WTC11 (cell line): Measurements from ENCODE around the gene VDAC1. TPM values are rescaled to one million over a fixed set of nuclear protein-coding genes. Genes with fewer than 3 reads are reported as not detected.

Experiments used
- ATAC-seq: fragments of 200-7000 bp; cut with Tn5 transposase; 2 replicates; pipeline ENCODE4 v1.10.0; 2021; ENCODE audit warnings: mild to moderate bottlenecking, moderate library complexity
- CTCF ChIA-PET: fragments of 300-600 bp; sonication (Branson Sonifier 250); formaldehyde crosslinking; loops from one replicate; lab custom pipeline; 2021; ENCODE audit warnings: antibody characterized with exemption; lab: Charles Lee
- POLR2A ChIA-PET: fragments of 350-600 bp; sonication (Branson Sonifier 250); formaldehyde crosslinking; loops from one replicate; lab custom pipeline; 2021; ENCODE audit warnings: antibody characterized with exemption; lab: Charles Lee
- DNase-seq: peaks from one replicate; pipeline ENCODE4 v3.0.0; 2021; ENCODE audit warnings: low spot score
- H3K27ac Mint-ChIP-seq: 2 replicates; pipeline ENCODE4 v1.8.0; 2021; ENCODE audit warnings: mixed read lengths
- H3K27me3 Mint-ChIP-seq: 2 replicates; pipeline ENCODE4 v1.8.0; 2021; ENCODE audit warnings: low read depth, mild to moderate bottlenecking, moderate library complexity, mixed read lengths
- H3K36me3 Mint-ChIP-seq: 2 replicates; pipeline ENCODE4 v1.8.0; 2021; ENCODE audit warnings: mixed read lengths
- H3K4me1 Mint-ChIP-seq: 2 replicates; pipeline ENCODE4 v1.8.0; 2022; ENCODE audit warnings: mixed read lengths
- H3K4me3 Mint-ChIP-seq: 2 replicates; pipeline ENCODE4 v1.8.0; 2021; ENCODE audit warnings: mild to moderate bottlenecking, moderate library complexity, mixed read lengths
- H3K9me3 Mint-ChIP-seq: 2 replicates; pipeline ENCODE4 v1.8.0; 2021; ENCODE audit warnings: mixed read lengths
- ARID4B ChIP-seq: sonication (generic); formaldehyde crosslinking; IDR thresholded peaks from 2 replicates; pipeline ENCODE4 v1.8.0; 2023; ENCODE audit warnings: missing genetic modification reagents, mild to moderate bottlenecking, borderline replicate concordance
- CTCF ChIP-seq: fragments of 200-600 bp; IDR thresholded peaks from 2 replicates; pipeline ENCODE4 v1.8.0; 2022; ENCODE audit warnings: antibody characterized with exemption
- MLX ChIP-seq: sonication (generic); formaldehyde crosslinking; IDR thresholded peaks from 2 replicates; pipeline ENCODE4 v1.8.1; 2023; ENCODE audit warnings: mild to moderate bottlenecking, missing genetic modification reagents, moderate library complexity
- ZNF281 ChIP-seq: sonication (generic); formaldehyde crosslinking; IDR thresholded peaks from 2 replicates; pipeline ENCODE4 v1.8.0; 2023; ENCODE audit warnings: mild to moderate bottlenecking, missing genetic modification reagents
- ZNF317 ChIP-seq: sonication (generic); formaldehyde crosslinking; IDR thresholded peaks from 2 replicates; pipeline ENCODE4 v1.8.1; 2023; ENCODE audit warnings: low read depth, mild to moderate bottlenecking, moderate library complexity, missing genetic modification reagents, borderline replicate concordance
- ZNF416 ChIP-seq: fragments of 250-450 bp; sonication (Bioruptor Pico); IDR thresholded peaks from 2 replicates; pipeline ENCODE4 v1.9.0; 2021; ENCODE audit warnings: mild to moderate bottlenecking, inconsistent platforms
- total RNA-seq: library from RNA; stranded (reverse); gene quantifications from 3 replicates; pipeline ENCODE4 v1.2.3, GENCODE V29; 2021
- TF ChIP-seq, protein P1 (sequence below): sonication (generic); formaldehyde crosslinking; conservative IDR thresholded peaks from 2 replicates; pipeline ENCODE4 v1.8.1; 2023; ENCODE audit warnings: mild to moderate bottlenecking, low read depth, missing genetic modification reagents, moderate library complexity
- TF ChIP-seq, protein P2 (sequence below): sonication (generic); formaldehyde crosslinking; IDR thresholded peaks from 2 replicates; pipeline ENCODE4 v1.8.1; 2022; ENCODE audit warnings: low read depth, mild to moderate bottlenecking, moderate library complexity, missing genetic modification reagents, borderline replicate concordance

VDAC1 gene
- total RNA-seq, 1 experiment from 2014 or later, result 274 TPM

DNA sequence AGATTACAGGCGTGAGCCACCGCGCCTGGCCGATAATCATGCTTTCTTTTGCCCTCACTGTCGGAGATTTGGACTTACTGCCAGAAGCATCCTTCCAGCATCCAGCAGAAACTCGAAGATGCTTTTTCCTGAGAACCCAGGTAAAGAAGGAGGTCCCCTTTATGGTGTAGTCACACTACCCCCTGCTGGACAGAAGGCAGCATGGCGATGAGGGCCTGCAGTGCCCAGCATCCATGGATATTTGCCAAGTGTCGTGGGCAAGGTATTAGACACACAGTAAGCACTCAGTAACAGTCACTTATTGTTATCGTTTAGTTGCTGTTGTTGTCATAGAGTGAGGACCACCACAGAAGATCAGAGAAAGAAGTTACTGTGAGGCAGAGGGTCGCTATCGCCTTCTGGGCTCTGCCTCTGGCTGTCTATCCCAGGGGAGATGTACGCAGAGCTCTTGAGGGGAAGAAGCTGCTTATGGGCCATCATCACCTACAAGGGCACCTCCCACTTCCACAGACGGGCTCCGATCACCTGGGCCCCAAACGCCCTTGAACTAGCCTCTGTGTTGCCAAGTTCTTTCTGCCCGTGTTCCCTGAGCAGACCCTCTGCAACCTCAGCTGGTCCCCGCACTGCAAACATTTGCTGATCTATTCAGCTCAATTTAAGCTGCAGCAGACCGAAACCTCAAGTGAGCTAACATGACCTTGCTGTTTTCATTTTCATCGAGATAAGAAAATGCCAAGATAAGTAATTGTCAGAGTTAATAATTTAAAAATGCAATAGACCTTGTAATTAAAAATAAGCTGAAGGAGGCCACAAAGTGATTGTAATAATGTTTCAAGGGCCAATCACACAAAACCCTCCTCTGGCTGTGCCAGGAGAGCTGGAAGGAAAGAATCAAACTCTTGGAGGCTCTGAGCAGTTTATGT is 60.3 kb downstream of the VDAC1 start:
- DNase-seq (peak; percentile 74), ATAC-seq (peak; percentile 95)
- TF ChIP-seq ARID4B (CRISPR knock-in tag), result no peak
- TF ChIP-seq, protein P1, sequence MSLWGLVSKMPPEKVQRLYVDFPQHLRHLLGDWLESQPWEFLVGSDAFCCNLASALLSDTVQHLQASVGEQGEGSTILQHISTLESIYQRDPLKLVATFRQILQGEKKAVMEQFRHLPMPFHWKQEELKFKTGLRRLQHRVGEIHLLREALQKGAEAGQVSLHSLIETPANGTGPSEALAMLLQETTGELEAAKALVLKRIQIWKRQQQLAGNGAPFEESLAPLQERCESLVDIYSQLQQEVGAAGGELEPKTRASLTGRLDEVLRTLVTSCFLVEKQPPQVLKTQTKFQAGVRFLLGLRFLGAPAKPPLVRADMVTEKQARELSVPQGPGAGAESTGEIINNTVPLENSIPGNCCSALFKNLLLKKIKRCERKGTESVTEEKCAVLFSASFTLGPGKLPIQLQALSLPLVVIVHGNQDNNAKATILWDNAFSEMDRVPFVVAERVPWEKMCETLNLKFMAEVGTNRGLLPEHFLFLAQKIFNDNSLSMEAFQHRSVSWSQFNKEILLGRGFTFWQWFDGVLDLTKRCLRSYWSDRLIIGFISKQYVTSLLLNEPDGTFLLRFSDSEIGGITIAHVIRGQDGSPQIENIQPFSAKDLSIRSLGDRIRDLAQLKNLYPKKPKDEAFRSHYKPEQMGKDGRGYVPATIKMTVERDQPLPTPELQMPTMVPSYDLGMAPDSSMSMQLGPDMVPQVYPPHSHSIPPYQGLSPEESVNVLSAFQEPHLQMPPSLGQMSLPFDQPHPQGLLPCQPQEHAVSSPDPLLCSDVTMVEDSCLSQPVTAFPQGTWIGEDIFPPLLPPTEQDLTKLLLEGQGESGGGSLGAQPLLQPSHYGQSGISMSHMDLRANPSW (CRISPR knock-in tag), result no peak
- peak; percentile 74 for TF ChIP-seq CTCF
- TF ChIP-seq ZNF281 (CRISPR knock-in tag), result no peak
- TF ChIP-seq, protein P2, sequence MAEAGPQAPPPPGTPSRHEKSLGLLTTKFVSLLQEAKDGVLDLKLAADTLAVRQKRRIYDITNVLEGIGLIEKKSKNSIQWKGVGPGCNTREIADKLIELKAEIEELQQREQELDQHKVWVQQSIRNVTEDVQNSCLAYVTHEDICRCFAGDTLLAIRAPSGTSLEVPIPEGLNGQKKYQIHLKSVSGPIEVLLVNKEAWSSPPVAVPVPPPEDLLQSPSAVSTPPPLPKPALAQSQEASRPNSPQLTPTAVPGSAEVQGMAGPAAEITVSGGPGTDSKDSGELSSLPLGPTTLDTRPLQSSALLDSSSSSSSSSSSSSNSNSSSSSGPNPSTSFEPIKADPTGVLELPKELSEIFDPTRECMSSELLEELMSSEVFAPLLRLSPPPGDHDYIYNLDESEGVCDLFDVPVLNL (CRISPR knock-in tag), result no peak
- no peak for TF ChIP-seq ZNF317 (CRISPR knock-in tag)
- TF ChIP-seq MLX (CRISPR knock-in tag), result no peak
- TF ChIP-seq ZNF416 (CRISPR knock-in tag), result no peak
- Mint-ChIP-seq H3K9me3 (0 out of 2 replicates have a peak, but pooled peaks cover 3% of the 10 kb centered on the region), H3K4me1 (peaks cover 3% of the 10 kb centered on the region; the same call in 1 of the 2 replicates), H3K27ac (no peak overlapping the region), H3K27me3 (no peaks in the 10 kb centered on the region), H3K36me3 (no peaks in the 10 kb centered on the region), H3K4me3 (no peak overlapping the region)
- CTCF ChIA-PET, result interaction anchor here (0.6 to 2.2 kb wide), 22 partner anchors 8 to 627 kb away, joined by 3 to 16 read pairs (median 4); no protein-coding TSS in a partner anchor
- POLR2A ChIA-PET, result no interaction called here
